Measurements from ENCODE around the gene TPP1.

TPP1 gene

GRCh38 chr11:6628526-6628925, 9.3 kb upstream of the TPP1 start:
- DNase-seq (ENCODE audit: low read depth, low spot score) = no peak

GRCh38 chr11:6627762-6628241, 8.6 kb upstream of the TPP1 start:
- no peak for DNase-seq (ENCODE audit: low read depth, low spot score)

- DNase-seq (ENCODE audit: low read depth, low spot score) = no peak
Observed at GRCh38 chr11:6626971-6627761, 7.9 kb upstream of the TPP1 start.

GRCh38 chr11:6625832-6626420, 6.7 kb upstream of the TPP1 start:
- no peak for DNase-seq (ENCODE audit: low read depth, low spot score)

- DNase-seq (ENCODE audit: low read depth, low spot score) = no peak
Observed at GRCh38 chr11:6625156-6625831, 6.1 kb upstream of the TPP1 start.

- DNase-seq (ENCODE audit: low read depth, low spot score) = no peak
Observed at GRCh38 chr11:6623391-6624363, 4.5 kb upstream of the TPP1 start.

- no peak for DNase-seq (ENCODE audit: low read depth, low spot score)
Observed at GRCh38 chr11:6622261-6623171, 3.3 kb upstream of the TPP1 start.

- no peak for DNase-seq (ENCODE audit: low read depth, low spot score)
Observed at GRCh38 chr11:6621711-6622211, 2.5 kb upstream of the TPP1 start.

GRCh38 chr11:6620636-6621035, 1.4 kb upstream of the TPP1 start:
- no peak for DNase-seq (ENCODE audit: low read depth, low spot score)

GRCh38 chr11:6618117-6619003, 862 bp downstream of the TPP1 start:
- DNase-seq (ENCODE audit: low read depth, low spot score) = no peak

GRCh38 chr11:6617315-6617781, 1.9 kb downstream of the TPP1 start:
- DNase-seq (ENCODE audit: low read depth, low spot score) = no peak

- DNase-seq (ENCODE audit: low read depth, low spot score) = no peak
Observed at GRCh38 chr11:6616596-6617250, 2.5 kb downstream of the TPP1 start.

- no peak for DNase-seq (ENCODE audit: low read depth, low spot score)
Observed at GRCh38 chr11:6615882-6616585, 3.2 kb downstream of the TPP1 start.

- DNase-seq (ENCODE audit: low read depth, low spot score) = no peak
Observed at GRCh38 chr11:6615046-6615445, 4.2 kb downstream of the TPP1 start.

- no peak for DNase-seq (ENCODE audit: low read depth, low spot score)
Observed at GRCh38 chr11:6614446-6614845, 4.8 kb downstream of the TPP1 start.

- no peak for DNase-seq (ENCODE audit: low read depth, low spot score)
Observed at GRCh38 chr11:6613496-6613895, 5.7 kb downstream of the TPP1 start.

- peak; percentile 84 for DNase-seq (ENCODE audit: low read depth, low spot score)
Observed at GRCh38 chr11:6612213-6613041, 6.8 kb downstream of the TPP1 start, which contains the start of gene TAF10. Gene TAF10, minus strand, starts transcription at chr11:6612216. Its CDS starts 27 bp downstream, at chr11:6612189.

Data from brain pericyte (primary cell).